Hepatocyte (in vitro differentiated cells): ENCODE results near the gene NR6A1. TPM values are rescaled to one million over a fixed set of nuclear protein-coding genes. Genes with fewer than 3 reads are reported as not detected.

Experiments
- DNase-seq: peaks from one replicate; pipeline ENCODE4 v3.0.0-alpha.2; 2016; ENCODE audit warnings: low spot score
- H2AFZ ChIP-seq: fragments of 200-600 bp; sonication (generic); 2 replicates; pipeline ENCODE4 v1.6.0; 2016; ENCODE audit warnings: antibody characterized with exemption, mild to moderate bottlenecking
- H3K27ac ChIP-seq: fragments of 200-600 bp; sonication (generic); 2 replicates; pipeline ENCODE4 v1.5.1; 2016; ENCODE audit warnings: mild to moderate bottlenecking
- H3K27me3 ChIP-seq: fragments of 200-600 bp; sonication (generic); 2 replicates; pipeline ENCODE4 v1.6.1; 2016
- H3K36me3 ChIP-seq: fragments of 200-600 bp; sonication (generic); replicated peaks from 2 replicates; pipeline ENCODE4 v1.5.1; 2016; ENCODE audit warnings: low read depth; ENCODE audit not compliant: insufficient read depth
- H3K4me1 ChIP-seq: fragments of 200-600 bp; sonication (generic); 2 replicates; pipeline ENCODE4 v1.5.1; 2016; ENCODE audit warnings: mild to moderate bottlenecking, moderate library complexity; ENCODE audit not compliant: insufficient read depth
- H3K4me2 ChIP-seq: fragments of 200-600 bp; sonication (generic); 2 replicates; pipeline ENCODE4 v1.6.0; 2016
- H3K4me3 ChIP-seq: fragments of 200-600 bp; sonication (generic); 2 replicates; pipeline ENCODE4 v1.5.1; 2016; ENCODE audit warnings: mild to moderate bottlenecking
- H3K79me2 ChIP-seq: fragments of 200-600 bp; sonication (generic); 2 replicates; pipeline ENCODE4 v1.6.0; 2017; ENCODE audit warnings: mild to moderate bottlenecking
- H3K9me2 ChIP-seq: fragments of 200-600 bp; sonication (generic); replicated peaks from 2 replicates; pipeline ENCODE4 v1.6.0; 2017; ENCODE audit warnings: mild to moderate bottlenecking; ENCODE audit not compliant: insufficient read depth
- H3K9me3 ChIP-seq: fragments of 200-600 bp; sonication (generic); 2 replicates; pipeline ENCODE4 v1.5.1; 2016; ENCODE audit warnings: low read depth, mild to moderate bottlenecking
- H4K20me1 ChIP-seq: fragments of 200-600 bp; sonication (generic); 2 replicates; pipeline ENCODE4 v1.6.0; 2016; ENCODE audit warnings: mild to moderate bottlenecking; ENCODE audit not compliant: insufficient read depth, poor library complexity, severe bottlenecking
- CTCF ChIP-seq: fragments of 200-600 bp; sonication (generic); IDR thresholded peaks from 2 replicates; pipeline ENCODE4 v1.5.1; 2016; ENCODE audit warnings: antibody characterized with exemption, mild to moderate bottlenecking; ENCODE audit not compliant: poor library complexity
- EZH2 ChIP-seq: fragments of 200-600 bp; sonication (generic); IDR thresholded peaks from 2 replicates; pipeline ENCODE4 v1.6.1; 2016; ENCODE audit warnings: antibody characterized with exemption, mild to moderate bottlenecking, borderline replicate concordance
- EZH2phosphoT487 ChIP-seq: fragments of 200-600 bp; sonication (generic); IDR thresholded peaks from one replicate; pipeline ENCODE4 v1.6.1; 2018; ENCODE audit warnings: antibody characterized with exemption, mild to moderate bottlenecking, low read depth, moderate library complexity; ENCODE audit not compliant: unreplicated experiment, severe bottlenecking
- WGBS: methylation state at CpG from one replicate; pipeline ENCODE4 v1.1.6; 2016; ENCODE audit warnings: low lambda C conversion rate; ENCODE audit errors: missing lambda C conversion rate; 5-methylcytosine and 5-hydroxymethylcytosine counted together
- polyA plus RNA-seq: library from polyadenylated mRNA; unstranded; fragments of >200 nt; fragmentation: Nextera tagmentation; extraction: Ambion mirVana; gene quantifications from 2 replicates; pipeline ENCODE4 v1.2.1, GENCODE V29; 2016
- total RNA-seq: library from RNA; depleted of rRNA; stranded (reverse); fragments of >200 nt; gene quantifications from 2 replicates; pipeline ENCODE4 v1.2.3, GENCODE V29; 2014

NR6A1 gene
- total and polyA plus RNA-seq, 2 experiments from 2014 or later, result 1.2 to 4.0 TPM

DNA sequence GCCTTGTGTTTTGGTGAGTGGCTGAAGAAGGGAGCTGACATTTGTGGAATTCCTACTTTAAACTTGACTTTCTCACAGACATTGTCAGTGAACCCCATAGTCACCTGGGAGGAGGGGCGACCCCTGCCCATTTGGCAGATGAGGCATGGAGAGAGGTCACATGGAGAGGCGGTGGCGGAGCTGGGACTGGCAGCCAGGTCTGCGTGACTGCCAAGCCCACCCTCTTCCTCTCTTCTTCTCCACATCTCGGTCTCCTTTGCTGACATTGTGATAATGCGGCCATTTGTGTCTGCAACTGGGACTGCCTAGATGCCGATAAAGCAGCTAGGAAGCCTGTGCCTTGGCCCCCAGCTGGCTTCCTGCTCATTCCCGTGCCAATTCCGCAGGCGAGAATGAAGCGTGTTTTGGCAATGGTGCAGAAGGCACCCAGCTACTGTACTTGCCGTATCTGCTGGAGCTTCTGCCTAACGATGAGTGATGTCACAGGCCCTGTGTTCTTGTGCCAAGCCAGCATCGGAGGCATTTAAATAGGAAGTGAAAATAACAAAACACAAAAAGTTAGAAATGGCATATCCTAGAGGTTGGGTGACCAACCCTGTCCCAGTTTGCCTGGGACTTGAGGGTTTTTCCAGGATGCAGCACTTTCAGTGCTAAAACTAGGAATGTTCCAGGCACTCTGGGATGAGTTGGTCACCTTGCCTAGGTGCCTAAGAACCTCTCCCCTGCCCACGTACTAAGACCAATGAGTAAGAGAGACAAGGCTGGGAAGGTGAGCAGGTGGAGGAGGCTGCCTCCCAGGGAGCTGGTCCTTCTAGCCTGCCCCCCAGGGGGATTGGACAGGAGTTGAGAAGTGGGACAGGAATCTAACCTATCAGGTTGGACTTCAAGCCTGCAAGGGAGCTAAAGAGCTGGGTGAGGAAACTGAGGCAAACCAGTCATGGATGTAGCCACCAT lies 29.5 kb upstream of the NR6A1 start:
- Histone ChIP-seq H4K20me1 (no peaks in the 10 kb centered on the region), H3K9me3 (no peaks in the 10 kb centered on the region), H3K4me1 (no peaks in the 10 kb centered on the region), H3K79me2 (no peaks in the 10 kb centered on the region), H2AFZ (no peak overlapping the region), H3K27me3 (no peaks in the 10 kb centered on the region), H3K36me3 (no peaks in the 10 kb centered on the region), H3K4me3 (no peak overlapping the region), H3K9me2 (no peaks in the 10 kb centered on the region), H3K27ac (no peak overlapping the region), H3K4me2 (no peak overlapping the region)
- WGBS, result 89% methylated on average over 15 of the region's 15 CpGs
- no peak for TF ChIP-seq CTCF
- DNase-seq, result no peak

DNA sequence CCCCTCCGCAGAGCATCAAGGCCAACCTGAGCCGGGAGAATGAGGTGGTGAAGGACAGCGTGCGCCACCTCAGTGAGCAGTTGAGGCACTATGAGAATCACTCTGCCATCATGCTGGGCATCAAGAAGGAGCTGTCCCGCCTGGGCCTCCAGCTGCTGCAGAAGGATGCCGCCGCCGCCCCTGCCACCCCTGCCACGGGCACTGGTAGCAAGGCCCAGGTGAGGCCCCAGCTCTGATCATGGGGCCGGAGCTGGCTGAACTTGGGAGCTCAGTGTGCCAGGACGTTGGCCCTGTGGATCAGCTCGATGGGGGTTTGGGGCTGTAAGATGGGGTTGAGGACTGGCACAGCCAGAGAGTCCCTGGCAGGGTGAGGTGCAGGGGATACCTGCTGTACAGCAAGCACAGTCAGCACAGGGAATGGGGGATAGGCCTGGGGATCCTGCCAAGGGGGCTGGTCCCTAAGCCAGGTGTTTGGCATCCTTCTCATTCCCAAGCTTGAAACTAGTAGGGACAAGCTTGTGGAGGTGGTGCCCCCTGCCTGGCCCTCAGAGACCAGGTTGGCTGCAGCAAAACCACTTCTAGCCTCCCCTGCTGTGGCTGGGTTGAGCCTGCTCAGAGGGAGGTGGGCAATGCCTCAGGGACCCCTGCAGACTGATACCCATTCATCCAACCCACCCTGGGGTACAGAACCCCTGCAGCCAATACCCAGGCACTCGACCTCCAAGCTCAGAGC lies 28.3 kb upstream of the NR6A1 start:
- no peaks in the 10 kb centered on the region for H3K27me3 ChIP-seq
- no peak overlapping the region for H3K4me3 ChIP-seq
- WGBS, result 88% methylated on average over 13 of the region's 13 CpGs
- H2AFZ ChIP-seq, result no peak overlapping the region
- H3K4me2 ChIP-seq, result no peak overlapping the region
- H3K27ac ChIP-seq, result no peak overlapping the region
- H3K9me3 ChIP-seq, result no peaks in the 10 kb centered on the region
- no peaks in the 10 kb centered on the region for H3K4me1 ChIP-seq
- H3K79me2 ChIP-seq, result no peaks in the 10 kb centered on the region
- no peaks in the 10 kb centered on the region for H4K20me1 ChIP-seq
- no peaks in the 10 kb centered on the region for H3K36me3 ChIP-seq
- no peak for DNase-seq
- no peaks in the 10 kb centered on the region for H3K9me2 ChIP-seq
- TF ChIP-seq CTCF (no peak), EZH2phosphoT487 (no peak), EZH2 (no peak)

DNA sequence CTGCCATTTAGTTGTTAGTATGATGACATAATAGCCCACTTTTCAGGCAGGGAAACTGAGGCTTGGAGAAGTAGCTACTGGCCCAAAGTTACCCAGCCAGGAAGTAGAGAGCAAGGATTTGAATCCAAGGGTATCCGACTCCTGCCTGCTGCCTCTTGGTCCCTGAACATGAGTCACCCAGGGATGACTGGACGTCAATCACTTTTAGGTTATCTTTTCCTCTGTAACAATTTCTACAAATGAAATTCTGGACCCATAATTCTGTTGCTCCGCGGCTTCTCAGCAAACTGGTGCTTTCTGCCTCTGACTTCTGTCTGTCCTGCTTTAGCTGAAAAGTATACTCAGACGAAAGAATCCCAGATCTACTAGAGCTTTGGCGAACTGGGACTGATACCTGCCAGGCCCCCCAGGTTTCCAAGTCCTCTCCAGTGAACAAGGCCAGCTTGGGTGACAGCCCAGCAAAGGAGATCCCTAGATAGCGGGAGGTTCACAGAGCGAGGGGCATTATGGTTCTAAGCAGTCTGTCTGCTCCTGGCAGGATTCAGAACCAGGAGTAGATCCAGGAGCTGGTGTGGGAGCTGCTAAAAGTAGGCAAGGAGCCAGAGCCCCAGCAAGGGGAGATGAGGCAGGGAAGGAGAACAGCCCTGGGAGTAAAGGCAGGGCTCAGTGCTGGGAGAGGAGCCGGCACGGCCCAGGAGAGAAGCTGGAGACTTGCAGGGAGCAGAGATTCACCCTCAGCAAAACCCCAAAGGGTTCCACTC lies 26.4 kb upstream of the NR6A1 start:
- H3K36me3 ChIP-seq, result no peaks in the 10 kb centered on the region
- H3K4me2 ChIP-seq, result no peak overlapping the region
- WGBS, result 85% methylated on average over 10 of the region's 10 CpGs
- no peaks in the 10 kb centered on the region for H4K20me1 ChIP-seq
- DNase-seq, result no peak
- H3K9me3 ChIP-seq, result no peaks in the 10 kb centered on the region
- no peak overlapping the region for H3K4me3 ChIP-seq
- no peak for TF ChIP-seq CTCF
- TF ChIP-seq EZH2phosphoT487, result no peak
- no peak for TF ChIP-seq EZH2
- no peak overlapping the region for H2AFZ ChIP-seq
- H3K27ac ChIP-seq, result no peak overlapping the region
- no peaks in the 10 kb centered on the region for H3K79me2 ChIP-seq
- H3K27me3 ChIP-seq, result no peaks in the 10 kb centered on the region
- H3K9me2 ChIP-seq, result no peaks in the 10 kb centered on the region
- no peaks in the 10 kb centered on the region for H3K4me1 ChIP-seq
